Subcutaneous abdominal adipose tissue (tissue), 5 donors: ENCODE results near the gene ITGB4.
A peak's percentile ranks its signal among the peaks of the same experiment; 100 is the strongest.

Experiments used
- H3K27ac ChIP-seq: one replicate; pipeline ENCODE4 v1.7.0; 2013; ENCODE audit warnings: low read depth, mild to moderate bottlenecking, inconsistent platforms, low read length, moderate library complexity
- H3K27me3 ChIP-seq, 5 donors: one replicate each; pipeline ENCODE4 v1.7.0; 2013; ENCODE audit warnings: low read length in 5 of 5, inconsistent platforms in 1 of 5; ENCODE audit not compliant: control insufficient read depth in 5 of 5, insufficient read depth in 4 of 5
- H3K36me3 ChIP-seq, 5 donors: one replicate each; pipeline ENCODE4 v1.7.0; 2013; ENCODE audit warnings: low read length in 5 of 5; ENCODE audit not compliant: control insufficient read depth in 5 of 5, insufficient read depth in 5 of 5
- H3K4me1 ChIP-seq, 5 donors: one replicate each; pipeline ENCODE4 v1.7.0; 2013; ENCODE audit warnings: low read length in 5 of 5, mild to moderate bottlenecking in 3 of 5, moderate library complexity in 1 of 5; ENCODE audit not compliant: control insufficient read depth in 5 of 5, insufficient read depth in 5 of 5
- H3K4me3 ChIP-seq, 5 donors: one replicate each; pipeline ENCODE4 v1.7.0; 2013; ENCODE audit warnings: low read length in 5 of 5, low read depth in 1 of 5
- H3K9ac ChIP-seq, 5 donors: one replicate each; pipeline ENCODE4 v1.7.0; 2013; ENCODE audit warnings: low read length in 5 of 5, mild to moderate bottlenecking in 4 of 5, moderate library complexity in 3 of 5
- H3K9me3 ChIP-seq, 5 donors: one replicate each; pipeline ENCODE4 v1.7.0; 2013; ENCODE audit warnings: low read length in 5 of 5; ENCODE audit not compliant: control insufficient read depth in 5 of 5
- donor health status: healthy.
- donor health status: healthy.
- donor health status: healthy.
- donor health status: healthy.
- donor health status: healthy.

The ITGB4 gene

GRCh38 chr17:75720656-75721462 is at the start of gene ITGB4:
Gene ITGB4, plus strand, starts transcription at chr17:75721459. Its CDS starts 3,245 bp downstream, at chr17:75724704.
- Histone ChIP-seq H3K9ac (peak within 1 kb of the TSS in 1 of 5 donors; percentile 48), H3K9me3 (no peaks in the 10 kb centered on the region), H3K27ac (no peak within 1 kb of the TSS), H3K4me3 (peak within 1 kb of the TSS; percentile 27 to 54 (median 50)), H3K36me3 (no peaks in the 10 kb centered on the region), H3K27me3 (peaks cover 17 to 33% (median 28%) of the 10 kb centered on the region in 5 donors), H3K4me1 (peaks cover 0 to 20% (median 9%) of the 10 kb centered on the region in 5 donors)

GRCh38 chr17:75672011-75672410 is 49.2 kb upstream of the ITGB4 start:
- no peak overlapping the region for H3K4me3 ChIP-seq

GRCh38 chr17:75673487-75673886 is 47.8 kb upstream of the ITGB4 start:
- Histone ChIP-seq H3K9ac (no peak overlapping the region), H3K36me3 (peaks cover 18 to 63% (median 45%) of the 10 kb centered on the region in 5 donors), H3K4me3 (no peak overlapping the region), H3K4me1 (peaks cover 0 to 3% (median under 1%) of the 10 kb centered on the region in 5 donors), H3K27me3 (no peaks in the 10 kb centered on the region), H3K9me3 (no peaks in the 10 kb centered on the region), H3K27ac (no peak overlapping the region)

More at GRCh38 chr17:75672011-75672410, 49.2 kb upstream of the ITGB4 start:
- Histone ChIP-seq H3K9ac (no peak overlapping the region), H3K9me3 (no peaks in the 10 kb centered on the region), H3K27me3 (peaks cover 0 to 2% (median 0%) of the 10 kb centered on the region in 5 donors), H3K36me3 (peaks cover 18 to 61% (median 40%) of the 10 kb centered on the region in 5 donors), H3K27ac (no peak overlapping the region), H3K4me1 (peaks cover 6 to 13% (median 11%) of the 10 kb centered on the region in 5 donors)

- Histone ChIP-seq H3K36me3 (peaks cover 9 to 51% (median 35%) of the 10 kb centered on the region in 5 donors), H3K27me3 (no peaks in the 10 kb centered on the region), H3K9me3 (no peaks in the 10 kb centered on the region), H3K4me3 (no peak overlapping the region), H3K27ac (no peak overlapping the region), H3K4me1 (peaks cover 0 to 17% (median 0%) of the 10 kb centered on the region in 5 donors), H3K9ac (no peak overlapping the region)
These were observed 44.8 kb upstream of the ITGB4 start for GRCh38 chr17:75676461-75676860.

GRCh38 chr17:75679706-75680211 is 41.5 kb upstream of the ITGB4 start:
- H3K9ac ChIP-seq, result no peak overlapping the region
- no peaks in the 10 kb centered on the region for H3K27me3 ChIP-seq
- no peak overlapping the region for H3K4me3 ChIP-seq
- H3K4me1 ChIP-seq, result peaks cover 0 to 24% (median under 1%) of the 10 kb centered on the region in 5 donors
- H3K27ac ChIP-seq, result peak overlapping the region; percentile 37
- H3K36me3 ChIP-seq, result peaks cover 3 to 31% (median 19%) of the 10 kb centered on the region in 5 donors
- H3K9me3 ChIP-seq, result no peaks in the 10 kb centered on the region

- Histone ChIP-seq H3K4me1 (peaks cover 0 to 29% (median 8%) of the 10 kb centered on the region in 5 donors), H3K4me3 (no peak overlapping the region), H3K9ac (no peak overlapping the region), H3K27ac (no peak overlapping the region), H3K9me3 (no peaks in the 10 kb centered on the region), H3K27me3 (no peaks in the 10 kb centered on the region), H3K36me3 (peaks cover 3 to 36% (median 20%) of the 10 kb centered on the region in 5 donors)
These were observed 40.8 kb upstream of the ITGB4 start for GRCh38 chr17:75680431-75680830.

GRCh38 chr17:75681289-75681688 is 40.0 kb upstream of the ITGB4 start:
- H3K27me3 ChIP-seq, result no peaks in the 10 kb centered on the region
- peaks cover 0 to 35% (median 12%) of the 10 kb centered on the region in 5 donors for H3K4me1 ChIP-seq
- no peak overlapping the region for H3K9ac ChIP-seq
- no peak overlapping the region for H3K4me3 ChIP-seq
- no peak overlapping the region for H3K27ac ChIP-seq
- no peaks in the 10 kb centered on the region for H3K9me3 ChIP-seq
- peaks cover 0 to 33% (median 18%) of the 10 kb centered on the region in 5 donors for H3K36me3 ChIP-seq

GRCh38 chr17:75683583-75683982 is 37.7 kb upstream of the ITGB4 start:
- no peak overlapping the region for H3K27ac ChIP-seq
- H3K36me3 ChIP-seq, result peaks cover 0 to 30% (median 10%) of the 10 kb centered on the region in 5 donors
- no peaks in the 10 kb centered on the region for H3K27me3 ChIP-seq
- H3K9me3 ChIP-seq, result no peaks in the 10 kb centered on the region
- no peak overlapping the region for H3K9ac ChIP-seq
- H3K4me3 ChIP-seq, result no peak overlapping the region
- H3K4me1 ChIP-seq, result peaks cover 6 to 56% (median 24%) of the 10 kb centered on the region in 5 donors

GRCh38 chr17:75684249-75684648 is 37.0 kb upstream of the ITGB4 start:
- Histone ChIP-seq H3K9me3 (no peaks in the 10 kb centered on the region), H3K4me3 (no peak overlapping the region), H3K36me3 (peaks cover 0 to 26% (median 8%) of the 10 kb centered on the region in 5 donors), H3K27ac (no peak overlapping the region), H3K27me3 (no peaks in the 10 kb centered on the region), H3K9ac (no peak overlapping the region), H3K4me1 (peaks cover 9 to 60% (median 31%) of the 10 kb centered on the region in 5 donors)

GRCh38 chr17:75684924-75685323 is 36.3 kb upstream of the ITGB4 start:
- Histone ChIP-seq H3K9me3 (no peaks in the 10 kb centered on the region), H3K27me3 (no peaks in the 10 kb centered on the region), H3K36me3 (peaks cover 0 to 24% (median 6%) of the 10 kb centered on the region in 5 donors), H3K9ac (peak overlapping the region in 1 of 5 donors; percentile 24), H3K4me3 (no peak overlapping the region), H3K4me1 (peaks cover 9 to 59% (median 36%) of the 10 kb centered on the region in 5 donors), H3K27ac (no peak overlapping the region)
